Measurements from ENCODE around the gene PHRF1.
A peak's percentile ranks its signal among the peaks of the same experiment; 100 is the strongest.

DNA sequence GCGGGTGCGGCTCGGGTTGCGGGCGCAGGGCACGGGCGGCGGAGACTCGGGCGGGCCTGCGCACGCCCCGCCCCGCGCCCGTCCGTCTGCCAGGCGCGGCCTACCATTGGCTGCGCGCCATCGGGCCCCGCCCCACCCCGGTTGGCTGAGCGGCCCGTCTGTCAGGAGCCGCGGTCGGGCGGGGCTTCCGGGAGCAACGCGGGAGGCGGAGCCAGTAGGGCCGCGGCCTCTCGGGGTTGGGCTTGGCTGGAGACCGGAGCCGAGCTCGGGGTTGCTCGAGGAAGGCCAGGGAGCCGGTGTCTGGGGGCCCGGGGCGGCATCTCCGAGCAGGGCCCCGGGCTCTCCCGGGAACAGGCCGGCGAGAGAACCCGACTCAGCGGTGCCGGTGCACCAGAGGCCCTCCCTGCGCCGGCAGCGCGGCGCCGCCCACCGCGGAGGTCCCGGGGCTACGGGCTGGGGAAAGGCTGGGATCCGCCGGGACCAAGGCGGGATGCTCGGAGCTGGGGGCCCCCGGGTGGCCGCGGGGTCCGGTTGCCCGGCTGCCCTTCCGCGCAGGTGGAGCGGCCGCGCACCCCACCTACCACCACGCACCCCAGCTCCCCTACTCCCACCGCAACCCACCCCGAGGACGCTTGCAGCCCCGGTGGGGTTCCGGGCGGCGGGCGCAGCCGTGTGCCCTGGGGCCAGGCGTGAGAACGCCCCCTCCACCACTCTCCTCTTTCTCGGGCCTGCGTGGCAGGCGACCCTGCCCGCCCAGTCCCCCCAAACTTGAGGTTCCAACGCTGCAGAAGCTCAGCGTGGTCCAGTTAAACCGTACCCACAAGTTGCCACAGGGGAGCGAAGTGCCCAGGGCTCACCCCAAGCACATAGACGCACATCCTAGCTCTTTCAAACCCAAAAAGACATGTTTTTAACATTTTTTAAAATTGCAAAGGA is 40.5 kb upstream of the PHRF1 start, which contains the start of gene HRAS:
- TF ChIP-seq, protein P1, sequence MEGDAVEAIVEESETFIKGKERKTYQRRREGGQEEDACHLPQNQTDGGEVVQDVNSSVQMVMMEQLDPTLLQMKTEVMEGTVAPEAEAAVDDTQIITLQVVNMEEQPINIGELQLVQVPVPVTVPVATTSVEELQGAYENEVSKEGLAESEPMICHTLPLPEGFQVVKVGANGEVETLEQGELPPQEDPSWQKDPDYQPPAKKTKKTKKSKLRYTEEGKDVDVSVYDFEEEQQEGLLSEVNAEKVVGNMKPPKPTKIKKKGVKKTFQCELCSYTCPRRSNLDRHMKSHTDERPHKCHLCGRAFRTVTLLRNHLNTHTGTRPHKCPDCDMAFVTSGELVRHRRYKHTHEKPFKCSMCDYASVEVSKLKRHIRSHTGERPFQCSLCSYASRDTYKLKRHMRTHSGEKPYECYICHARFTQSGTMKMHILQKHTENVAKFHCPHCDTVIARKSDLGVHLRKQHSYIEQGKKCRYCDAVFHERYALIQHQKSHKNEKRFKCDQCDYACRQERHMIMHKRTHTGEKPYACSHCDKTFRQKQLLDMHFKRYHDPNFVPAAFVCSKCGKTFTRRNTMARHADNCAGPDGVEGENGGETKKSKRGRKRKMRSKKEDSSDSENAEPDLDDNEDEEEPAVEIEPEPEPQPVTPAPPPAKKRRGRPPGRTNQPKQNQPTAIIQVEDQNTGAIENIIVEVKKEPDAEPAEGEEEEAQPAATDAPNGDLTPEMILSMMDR (IDR thresholded peaks at IDR 0.05; ENCODE audit: extremely low read depth in 1 of 2, insufficient read depth in 1 of 2, low read depth in 1 of 2, low read length in 2 of 2), result no peak
- peak; percentile 87 for TF ChIP-seq POLR2A (IDR thresholded peaks at IDR 0.05; ENCODE audit: low read depth, low read length)
- TF ChIP-seq EZH2 (IDR thresholded peaks at IDR 0.05; ENCODE audit: borderline replicate concordance, low read depth, low read length, severe bottlenecking), result no peak
- no peak for TF ChIP-seq MYC (IDR thresholded peaks at IDR 0.05; ENCODE audit: low read depth, low read length)
- TF ChIP-seq POLR2AphosphoS5 (IDR thresholded peaks at IDR 0.05; ENCODE audit: insufficient read depth, low read depth, low read length), result peak; percentile 94
- no peak for TF ChIP-seq GATA2 (IDR thresholded peaks at IDR 0.05; ENCODE audit: insufficient read depth, insufficient read length, low read depth, low read length)
- TF ChIP-seq, protein P2, sequence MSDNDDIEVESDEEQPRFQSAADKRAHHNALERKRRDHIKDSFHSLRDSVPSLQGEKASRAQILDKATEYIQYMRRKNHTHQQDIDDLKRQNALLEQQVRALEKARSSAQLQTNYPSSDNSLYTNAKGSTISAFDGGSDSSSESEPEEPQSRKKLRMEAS (IDR thresholded peaks at IDR 0.05; ENCODE audit: insufficient read depth, insufficient read length), result no peak
- TF ChIP-seq JUN (IDR thresholded peaks at IDR 0.05; ENCODE audit: borderline replicate concordance, insufficient read depth, insufficient read length, low read depth), result no peak
- TF ChIP-seq FOS (IDR thresholded peaks at IDR 0.05; ENCODE audit: borderline replicate concordance, insufficient read depth, low read length), result no peak
